Fibroblast of mammary gland (primary cell): ENCODE results near the gene CCL19.

Source experiments
- DNase-seq: peaks from one replicate; pipeline ENCODE4 v3.0.0-alpha.2; 2010; ENCODE audit warnings: low read depth
- H3K4me3 ChIP-seq: 2 replicates; pipeline ENCODE4 v1.5.1; 2011; ENCODE audit warnings: low read depth, mild to moderate bottlenecking, low read length, moderate library complexity; ENCODE audit not compliant: control insufficient read depth
- CTCF ChIP-seq: conservative IDR thresholded peaks from 2 replicates; pipeline ENCODE4 v1.5.1; 2011; ENCODE audit warnings: low read depth, low read length, inconsistent platforms; ENCODE audit not compliant: control insufficient read depth, insufficient read depth

The CCL19 gene

GRCh38 chr9:34674440-34674839 lies 16.6 kb downstream of the CCL19 start:
- no peak for DNase-seq
- no peak overlapping the region for H3K4me3 ChIP-seq
- no peak for TF ChIP-seq CTCF

- no peak for TF ChIP-seq CTCF
- H3K4me3 ChIP-seq, result no peak overlapping the region
- no peak for DNase-seq
Measured at GRCh38 chr9:34671307-34671706, 19.8 kb downstream of the CCL19 start.

GRCh38 chr9:34669809-34670562 lies 21.1 kb downstream of the CCL19 start:
- DNase-seq, result no peak
- TF ChIP-seq CTCF, result no peak
- H3K4me3 ChIP-seq, result no peak overlapping the region

- H3K4me3 ChIP-seq, result peak overlapping the region; percentile 90
Measured at GRCh38 chr9:34665381-34666250, 25.5 kb downstream of the CCL19 start.

GRCh38 chr9:34665067-34665380 lies 26.1 kb downstream of the CCL19 start:
- DNase-seq, result no peak
- TF ChIP-seq CTCF, result no peak
- peak overlapping the region; percentile 64 for H3K4me3 ChIP-seq

More at GRCh38 chr9:34665381-34666250, 25.5 kb downstream of the CCL19 start:
- peak; percentile 95 for DNase-seq
- no peak for TF ChIP-seq CTCF

GRCh38 chr9:34664281-34665066 lies 26.6 kb downstream of the CCL19 start:
- DNase-seq, result peak; percentile 81
- TF ChIP-seq CTCF, result peak; percentile 97
- H3K4me3 ChIP-seq, result peak overlapping the region; percentile 64
